C4-2B (cell line): ENCODE measurements around the gene KRTAP20-4.

Source experiments
- H3K27ac ChIP-seq: fragments of 450-650 bp; 2 replicates; pipeline ENCODE4 v1.5.1; 2017
- CTCF ChIP-seq: fragments of 450-650 bp; conservative IDR thresholded peaks from 2 replicates; pipeline ENCODE4 v1.5.1; 2017; ENCODE audit warnings: mild to moderate bottlenecking
- ZFX ChIP-seq: fragments of 450-650 bp; IDR thresholded peaks from 2 replicates; pipeline ENCODE4 v1.6.1; 2017

The KRTAP20-4 gene

GRCh38 chr21:30620522-30620921, at the start of gene KRTAP20-4:
Gene KRTAP20-4 (plus strand): TSS chr21:30620627.
- H3K27ac ChIP-seq = no peak within 1 kb of the TSS

DNA sequence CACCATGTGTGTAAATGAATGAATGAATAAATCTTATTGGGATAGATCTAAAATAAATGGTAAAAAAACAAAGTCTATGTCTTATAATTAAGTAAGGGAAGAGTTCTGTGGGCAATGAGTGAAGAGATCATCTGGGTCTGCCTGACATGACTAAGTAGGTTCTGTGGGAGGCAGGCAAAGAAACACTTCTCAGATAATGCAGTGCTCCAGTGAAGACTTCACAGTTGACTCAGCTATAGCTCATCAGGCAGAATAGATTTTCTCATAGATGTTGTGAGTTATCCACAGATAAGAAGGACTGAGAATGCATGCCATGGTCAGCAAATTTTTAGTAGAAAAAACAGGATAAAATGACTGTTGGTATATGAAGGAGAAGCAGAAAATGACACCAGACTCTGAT, 42.7 kb upstream of the KRTAP20-4 start:
- TF ChIP-seq CTCF (no peak), ZFX (no peak)
- H3K27ac ChIP-seq = no peak overlapping the region; the same call in 1 of the 2 replicates

More at GRCh38 chr21:30620522-30620921, at the start of gene KRTAP20-4:
- TF ChIP-seq CTCF (no peak), ZFX (no peak)

DNA sequence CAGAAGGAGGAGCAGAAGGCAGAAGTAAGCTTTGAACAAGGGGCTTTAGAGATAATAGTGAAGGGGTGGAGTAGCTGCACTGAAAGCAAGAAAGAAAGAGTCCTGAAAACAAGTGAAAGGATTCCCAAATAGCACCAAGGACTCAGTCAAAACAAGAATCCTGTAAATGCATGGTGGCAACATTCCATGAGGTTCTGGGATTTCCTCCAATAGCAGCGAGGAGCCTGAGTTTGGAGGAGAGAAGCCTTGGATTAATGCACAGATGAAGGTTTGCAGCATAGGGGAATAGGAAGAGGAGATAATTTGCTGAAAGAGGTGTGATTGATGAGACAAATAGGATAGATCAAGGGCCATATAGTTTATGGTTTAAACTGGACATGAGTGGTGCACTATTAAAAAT, 41.1 kb upstream of the KRTAP20-4 start:
- peak overlapping the region; percentile 27; the same call in 1 of the 2 replicates for H3K27ac ChIP-seq
- no peak for TF ChIP-seq ZFX
- TF ChIP-seq CTCF = no peak

DNA sequence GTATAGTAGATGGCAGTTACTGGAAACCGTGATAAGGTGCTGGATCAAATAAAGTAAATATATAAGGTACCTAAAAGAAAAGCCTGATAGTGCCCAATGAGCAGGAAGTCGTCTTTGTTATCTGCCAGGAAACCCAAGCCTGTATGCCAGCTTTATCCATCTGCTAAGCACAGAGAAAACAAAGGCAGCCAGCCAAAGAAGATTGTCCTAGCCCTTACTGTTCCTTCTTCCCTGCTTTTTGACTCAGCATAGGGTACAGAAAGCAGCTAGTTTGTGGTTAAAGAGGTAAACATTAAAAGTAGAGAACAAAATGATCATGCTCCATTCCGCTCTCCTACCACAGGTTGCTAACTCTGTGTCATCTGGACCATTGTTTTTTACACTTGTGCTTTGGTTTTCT, 40.3 kb upstream of the KRTAP20-4 start:
- TF ChIP-seq CTCF (no peak), ZFX (no peak)
- peak overlapping the region; percentile 81; the same call in 1 of the 2 replicates for H3K27ac ChIP-seq

DNA sequence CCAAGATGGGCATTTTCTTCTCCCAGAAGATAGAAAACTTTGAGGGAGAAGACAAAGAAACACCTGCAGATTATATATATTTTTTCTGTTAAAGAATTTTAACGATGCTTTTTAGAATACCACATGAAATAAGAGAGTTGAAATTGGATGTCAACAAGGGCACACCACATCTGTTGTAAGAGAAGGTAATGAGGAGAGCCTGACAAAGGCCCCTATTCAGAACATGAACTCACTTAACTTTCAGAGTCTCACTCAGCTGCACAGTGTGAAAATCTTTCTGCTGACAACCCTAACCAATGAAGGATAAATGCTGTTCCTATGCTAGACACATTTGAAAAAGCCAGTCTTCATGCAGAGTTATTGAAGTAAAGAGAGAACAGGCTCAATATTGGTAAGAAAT, 37.6 kb upstream of the KRTAP20-4 start:
- no peak overlapping the region for H3K27ac ChIP-seq
- TF ChIP-seq ZFX (no peak), CTCF (no peak)

- TF ChIP-seq ZFX (no peak), CTCF (no peak)
- H3K27ac ChIP-seq = no peak within 1 kb of the TSS
Observed at GRCh38 chr21:30590297-30590696, 30.1 kb upstream of the KRTAP20-4 start, which contains the start of gene KRTAP22-2. Gene KRTAP22-2 (minus strand): TSS chr21:30590397.

DNA sequence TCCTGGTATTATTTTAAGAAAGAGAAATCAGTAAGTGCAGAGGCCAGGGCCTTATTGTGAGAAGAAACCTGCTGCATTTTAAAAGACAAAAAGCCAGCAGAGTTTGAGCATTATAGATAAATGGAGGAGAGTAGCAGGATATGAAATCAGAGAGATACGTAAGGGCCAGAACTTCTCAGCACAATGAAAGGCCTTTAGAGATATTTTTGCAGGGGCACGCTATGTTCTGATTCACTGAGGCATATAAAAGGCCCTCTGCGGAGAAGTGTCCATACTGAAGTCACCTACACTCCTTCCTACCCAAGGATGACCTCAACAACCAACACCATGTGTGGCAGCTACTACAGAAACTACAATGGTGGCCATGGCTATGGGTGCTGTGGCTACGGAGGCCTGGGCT, 28.3 kb upstream of the KRTAP20-4 start, which contains the start of gene KRTAP6-3:
Gene KRTAP6-3 (plus strand): TSS at position 301 of the 400 bp plus-strand sequence. CDS start 6 bp downstream, at position 307.
- no peak within 1 kb of the TSS for H3K27ac ChIP-seq
- TF ChIP-seq CTCF (no peak), ZFX (no peak)
